ENCODE measurements around the gene RBKS.

DNA sequence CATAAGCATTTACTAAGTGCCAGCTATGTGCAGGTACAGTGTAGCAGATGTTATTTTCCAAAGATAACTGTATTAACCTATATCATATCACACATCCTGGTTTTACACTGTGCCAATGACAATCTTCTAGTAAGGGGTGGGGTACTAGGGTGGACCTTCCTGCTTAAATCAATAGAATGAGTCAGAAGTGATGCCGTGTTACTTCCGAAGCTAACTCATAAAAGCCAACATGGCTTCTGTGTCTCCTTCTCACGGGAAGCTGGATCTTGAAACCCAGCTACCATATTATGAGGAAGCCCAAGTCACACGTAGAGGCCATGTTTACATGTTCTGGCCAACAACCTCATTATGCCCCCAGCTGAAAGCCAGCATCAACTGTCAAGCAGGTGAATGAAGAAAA is 59.5 kb downstream of the RBKS start:
- TF ChIP-seq POLR2A (IDR thresholded peaks at IDR 0.05; ENCODE audit: low read depth) = no peak
- no peak for TF ChIP-seq CTCF (IDR thresholded peaks at IDR 0.05)
- TF ChIP-seq EP300 (IDR thresholded peaks at IDR 0.05) = no peak

Measured in esophagus muscularis mucosa (tissue), 4 donors.